Heart left ventricle (tissue), 13 donors: ENCODE measurements around the gene PLIN4.

ENCODE experiments used
- POLR2A ChIP-seq, 2 donors: fragments of 450-650 bp; IDR thresholded peaks; one replicate each; pipeline ENCODE4 v1.6.1; 2017; ENCODE audit warnings: antibody characterized with exemption in 2 of 2, mild to moderate bottlenecking in 2 of 2, moderate library complexity in 2 of 2
- TF ChIP-seq, protein P1 (sequence below), 12 donors: fragments of 200-600 bp; sonication (generic) in 4 of 12; IDR thresholded peaks; one replicate each; pipeline versions ENCODE4 v1.5.0 to v1.8.0; 2018 to 2022; ENCODE audit warnings: antibody characterized with exemption in 12 of 12, mild to moderate bottlenecking in 5 of 12
- donor health status: ischemic (EF 13 %, LVEDD 7.1; RV severe dilation, severe dysfunction).
- donor health status: DM: no; HTN: yes; CAD: no.
- donor health status: DM: no; HTN: no; CAD: no.
- donor health status: ischemic (EF 25% LVEDD 6.9; RV normal size, moderate dysfunction).
- donor health status: ischemic (EF 25% LVEDD 5.7; RV mildly dilated, moderate dysfunction).
- donor health status: ischemic (EF 35%, LVEDD 5.7; RV mildly dilated, moderate dysfunction).
- donor health status: nonischemic (EF 11% LVEDD 7.7; RV severe dilation, severe dysfunction).
- donor health status: DM: yes; HTN: yes; CAD: no.
- donor health status: PGD.
- donor health status: ischemic (EF 29% LVEDD 5.4; RV normal size, mild dysfunction).
- donor health status: nonischemic (EF 23%, LVEDD 6.1; RV moderate dilation, normal function).

DNA sequence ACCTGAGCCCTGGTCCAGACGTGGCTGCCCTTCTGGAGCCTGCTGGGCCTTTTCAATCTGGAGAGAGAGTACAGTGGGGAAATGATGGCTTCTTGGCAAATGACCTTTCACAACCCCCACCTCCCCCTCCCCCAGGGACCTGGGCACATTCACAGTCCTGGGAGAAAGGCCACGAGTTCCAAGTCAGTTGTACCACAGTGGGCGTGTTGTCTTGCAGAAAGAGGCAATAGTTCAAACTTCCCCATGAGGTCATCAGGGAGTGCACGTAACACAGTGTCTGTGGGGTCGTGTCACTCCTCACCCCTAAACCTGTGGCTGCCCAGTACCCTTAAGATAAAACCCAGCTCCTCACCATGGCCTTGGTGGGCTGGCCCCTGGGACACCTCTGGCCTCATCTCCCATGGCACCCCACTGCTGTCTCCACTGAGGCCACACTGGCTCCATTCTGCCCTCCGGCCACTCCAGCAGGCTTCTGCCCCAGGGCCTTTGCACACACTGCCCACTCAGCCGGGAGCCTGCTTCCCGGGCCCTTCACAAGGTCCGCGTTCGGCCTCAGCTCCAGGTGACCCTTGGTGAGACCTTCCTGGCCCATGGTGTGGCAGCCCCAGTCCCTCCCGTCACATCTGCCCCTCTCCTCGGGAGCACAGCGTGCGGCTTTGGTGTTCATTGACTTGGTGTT is 13.3 kb downstream of the PLIN4 start:
- TF ChIP-seq, protein P1, sequence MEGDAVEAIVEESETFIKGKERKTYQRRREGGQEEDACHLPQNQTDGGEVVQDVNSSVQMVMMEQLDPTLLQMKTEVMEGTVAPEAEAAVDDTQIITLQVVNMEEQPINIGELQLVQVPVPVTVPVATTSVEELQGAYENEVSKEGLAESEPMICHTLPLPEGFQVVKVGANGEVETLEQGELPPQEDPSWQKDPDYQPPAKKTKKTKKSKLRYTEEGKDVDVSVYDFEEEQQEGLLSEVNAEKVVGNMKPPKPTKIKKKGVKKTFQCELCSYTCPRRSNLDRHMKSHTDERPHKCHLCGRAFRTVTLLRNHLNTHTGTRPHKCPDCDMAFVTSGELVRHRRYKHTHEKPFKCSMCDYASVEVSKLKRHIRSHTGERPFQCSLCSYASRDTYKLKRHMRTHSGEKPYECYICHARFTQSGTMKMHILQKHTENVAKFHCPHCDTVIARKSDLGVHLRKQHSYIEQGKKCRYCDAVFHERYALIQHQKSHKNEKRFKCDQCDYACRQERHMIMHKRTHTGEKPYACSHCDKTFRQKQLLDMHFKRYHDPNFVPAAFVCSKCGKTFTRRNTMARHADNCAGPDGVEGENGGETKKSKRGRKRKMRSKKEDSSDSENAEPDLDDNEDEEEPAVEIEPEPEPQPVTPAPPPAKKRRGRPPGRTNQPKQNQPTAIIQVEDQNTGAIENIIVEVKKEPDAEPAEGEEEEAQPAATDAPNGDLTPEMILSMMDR (IDR thresholded peaks at IDR 0.05) = no peak
- no peak for TF ChIP-seq POLR2A (IDR thresholded peaks at IDR 0.05)
